ENCODE measurements around the gene VAC14. TPM values are rescaled to one million over a fixed set of nuclear protein-coding genes. Genes with fewer than 3 reads are reported as not detected.

The VAC14 gene
- polyA plus RNA-seq, 1 donor from 2014 or later = 8.6 TPM

DNA sequence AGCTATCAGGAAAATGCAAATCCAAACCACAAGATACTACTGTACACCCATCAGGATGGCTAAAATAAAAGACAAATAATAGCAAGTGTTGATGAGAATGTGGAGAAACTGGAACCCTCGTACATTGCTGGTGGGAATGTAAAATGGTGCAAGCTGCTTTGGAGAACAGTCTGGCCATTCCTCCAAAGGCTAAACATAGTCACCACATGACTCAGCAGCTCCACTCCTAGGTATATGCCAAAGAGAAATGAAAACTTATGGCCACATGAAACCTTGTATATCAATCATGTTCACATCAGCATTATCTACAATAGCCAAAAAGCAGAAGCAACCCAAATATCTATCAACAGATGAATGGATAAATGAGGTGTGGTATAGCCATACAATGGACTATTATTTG is 28.5 kb downstream of the VAC14 start:
- H3K9me2 ChIP-seq (ENCODE audit: insufficient read depth, low read length) = no peaks in the 10 kb centered on the region
- H3K9ac ChIP-seq (ENCODE audit: low read length) = no peak overlapping the region
- no peaks in the 10 kb centered on the region for H3K36me3 ChIP-seq (ENCODE audit: insufficient read depth, low read length)
- H3F3A ChIP-seq (ENCODE audit: insufficient read depth, low read length, poor library complexity, severe bottlenecking) = no peaks in the 10 kb centered on the region
- no peak overlapping the region for H2AFZ ChIP-seq (ENCODE audit: low read depth, low read length)
- no peaks in the 10 kb centered on the region for H3K27me3 ChIP-seq (ENCODE audit: insufficient read depth, low read depth, low read length)
- no peak overlapping the region for H3K4me2 ChIP-seq (ENCODE audit: low read length)
- no peaks in the 10 kb centered on the region for H3K9me3 ChIP-seq (ENCODE audit: low read length)
- H3K27ac ChIP-seq (ENCODE audit: low read length) = no peak overlapping the region
- no peak for TF ChIP-seq EP300 (conservative IDR thresholded peaks at IDR 0.05; ENCODE audit: poor library complexity, severe bottlenecking)
- no peak for TF ChIP-seq MXI1 (conservative IDR thresholded peaks at IDR 0.05; ENCODE audit: poor library complexity, severe bottlenecking)
- TF ChIP-seq, protein P1, sequence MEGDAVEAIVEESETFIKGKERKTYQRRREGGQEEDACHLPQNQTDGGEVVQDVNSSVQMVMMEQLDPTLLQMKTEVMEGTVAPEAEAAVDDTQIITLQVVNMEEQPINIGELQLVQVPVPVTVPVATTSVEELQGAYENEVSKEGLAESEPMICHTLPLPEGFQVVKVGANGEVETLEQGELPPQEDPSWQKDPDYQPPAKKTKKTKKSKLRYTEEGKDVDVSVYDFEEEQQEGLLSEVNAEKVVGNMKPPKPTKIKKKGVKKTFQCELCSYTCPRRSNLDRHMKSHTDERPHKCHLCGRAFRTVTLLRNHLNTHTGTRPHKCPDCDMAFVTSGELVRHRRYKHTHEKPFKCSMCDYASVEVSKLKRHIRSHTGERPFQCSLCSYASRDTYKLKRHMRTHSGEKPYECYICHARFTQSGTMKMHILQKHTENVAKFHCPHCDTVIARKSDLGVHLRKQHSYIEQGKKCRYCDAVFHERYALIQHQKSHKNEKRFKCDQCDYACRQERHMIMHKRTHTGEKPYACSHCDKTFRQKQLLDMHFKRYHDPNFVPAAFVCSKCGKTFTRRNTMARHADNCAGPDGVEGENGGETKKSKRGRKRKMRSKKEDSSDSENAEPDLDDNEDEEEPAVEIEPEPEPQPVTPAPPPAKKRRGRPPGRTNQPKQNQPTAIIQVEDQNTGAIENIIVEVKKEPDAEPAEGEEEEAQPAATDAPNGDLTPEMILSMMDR (IDR thresholded peaks at IDR 0.05; ENCODE audit: poor library complexity, severe bottlenecking) = no peak
- TF ChIP-seq, protein P2, sequence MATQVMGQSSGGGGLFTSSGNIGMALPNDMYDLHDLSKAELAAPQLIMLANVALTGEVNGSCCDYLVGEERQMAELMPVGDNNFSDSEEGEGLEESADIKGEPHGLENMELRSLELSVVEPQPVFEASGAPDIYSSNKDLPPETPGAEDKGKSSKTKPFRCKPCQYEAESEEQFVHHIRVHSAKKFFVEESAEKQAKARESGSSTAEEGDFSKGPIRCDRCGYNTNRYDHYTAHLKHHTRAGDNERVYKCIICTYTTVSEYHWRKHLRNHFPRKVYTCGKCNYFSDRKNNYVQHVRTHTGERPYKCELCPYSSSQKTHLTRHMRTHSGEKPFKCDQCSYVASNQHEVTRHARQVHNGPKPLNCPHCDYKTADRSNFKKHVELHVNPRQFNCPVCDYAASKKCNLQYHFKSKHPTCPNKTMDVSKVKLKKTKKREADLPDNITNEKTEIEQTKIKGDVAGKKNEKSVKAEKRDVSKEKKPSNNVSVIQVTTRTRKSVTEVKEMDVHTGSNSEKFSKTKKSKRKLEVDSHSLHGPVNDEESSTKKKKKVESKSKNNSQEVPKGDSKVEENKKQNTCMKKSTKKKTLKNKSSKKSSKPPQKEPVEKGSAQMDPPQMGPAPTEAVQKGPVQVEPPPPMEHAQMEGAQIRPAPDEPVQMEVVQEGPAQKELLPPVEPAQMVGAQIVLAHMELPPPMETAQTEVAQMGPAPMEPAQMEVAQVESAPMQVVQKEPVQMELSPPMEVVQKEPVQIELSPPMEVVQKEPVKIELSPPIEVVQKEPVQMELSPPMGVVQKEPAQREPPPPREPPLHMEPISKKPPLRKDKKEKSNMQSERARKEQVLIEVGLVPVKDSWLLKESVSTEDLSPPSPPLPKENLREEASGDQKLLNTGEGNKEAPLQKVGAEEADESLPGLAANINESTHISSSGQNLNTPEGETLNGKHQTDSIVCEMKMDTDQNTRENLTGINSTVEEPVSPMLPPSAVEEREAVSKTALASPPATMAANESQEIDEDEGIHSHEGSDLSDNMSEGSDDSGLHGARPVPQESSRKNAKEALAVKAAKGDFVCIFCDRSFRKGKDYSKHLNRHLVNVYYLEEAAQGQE (IDR thresholded peaks at IDR 0.05; ENCODE audit: borderline replicate concordance) = no peak
- TF ChIP-seq POLR2AphosphoS5 (IDR thresholded peaks at IDR 0.05) = no peak
- TF ChIP-seq RAD21 (conservative IDR thresholded peaks at IDR 0.05) = no peak
- TF ChIP-seq EZH2 (IDR thresholded peaks at IDR 0.05; ENCODE audit: borderline replicate concordance, insufficient read depth, low read length, poor library complexity, severe bottlenecking) = no peak
- no peak for TF ChIP-seq TAF1 (IDR thresholded peaks at IDR 0.05; ENCODE audit: low read depth)
- no peak for TF ChIP-seq SMC3 (conservative IDR thresholded peaks at IDR 0.05; ENCODE audit: poor library complexity)
- H3K79me2 ChIP-seq (replicated peaks; ENCODE audit: insufficient read depth, low read length) = no peaks in the 10 kb centered on the region
- no peak overlapping the region for H3K4me3 ChIP-seq (ENCODE audit: low read length)
- H4K20me1 ChIP-seq (ENCODE audit: insufficient read depth) = no peaks in the 10 kb centered on the region

DNA sequence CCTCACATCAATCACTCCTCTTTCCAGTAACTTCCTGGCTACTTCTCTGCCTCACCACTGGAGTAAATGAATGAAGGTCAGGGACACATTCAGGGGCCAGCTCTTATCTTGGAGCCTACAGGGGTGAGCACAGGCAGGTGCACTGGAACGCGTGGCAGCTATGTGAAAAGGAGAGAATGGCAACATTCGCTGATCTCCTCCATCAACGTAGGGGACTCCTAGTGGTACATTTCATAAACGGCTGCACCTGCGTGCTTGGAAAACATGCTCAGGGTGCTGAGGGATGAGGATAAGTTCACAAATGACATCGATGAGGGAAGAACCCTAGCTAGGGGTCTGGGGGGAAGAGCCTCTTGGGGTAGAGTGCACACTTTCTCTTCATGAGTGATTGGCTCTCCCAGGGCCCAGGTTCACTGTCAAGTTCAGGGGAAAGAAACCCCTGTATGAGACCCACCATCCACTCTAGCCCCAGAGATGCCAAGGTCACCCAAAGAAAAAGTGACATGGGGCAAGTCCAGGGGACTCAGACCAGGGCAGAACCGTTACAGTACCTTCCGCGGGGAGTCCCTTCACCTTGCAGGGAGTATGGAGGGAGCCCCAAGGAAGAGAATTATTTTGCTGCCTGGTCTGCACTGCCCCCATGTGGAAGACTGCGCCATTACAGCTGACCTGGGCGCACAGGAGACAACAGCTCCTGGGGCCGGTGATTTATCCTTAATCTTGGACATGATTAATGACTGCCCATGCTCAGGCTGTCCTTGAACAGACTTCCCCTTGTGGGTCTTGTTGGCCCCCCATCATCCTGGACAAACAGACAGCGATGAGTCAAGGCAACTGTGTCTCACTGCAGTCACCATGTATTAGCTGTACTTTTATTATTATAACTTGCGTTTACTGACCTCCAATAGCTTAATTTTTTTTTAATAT is 30.1 kb downstream of the VAC14 start:
- no peak overlapping the region for H3K27ac ChIP-seq (ENCODE audit: low read length)

More for the DNA sequence above, 30.1 kb downstream of the VAC14 start:
- TF ChIP-seq EZH2 (IDR thresholded peaks at IDR 0.05; ENCODE audit: borderline replicate concordance, insufficient read depth, low read length, poor library complexity, severe bottlenecking) (no peak), MXI1 (conservative IDR thresholded peaks at IDR 0.05; ENCODE audit: poor library complexity, severe bottlenecking) (peak; percentile 9), POLR2AphosphoS5 (IDR thresholded peaks at IDR 0.05) (no peak), RAD21 (conservative IDR thresholded peaks at IDR 0.05) (peak; percentile 88), SMC3 (conservative IDR thresholded peaks at IDR 0.05; ENCODE audit: poor library complexity) (peak; percentile 85), EP300 (conservative IDR thresholded peaks at IDR 0.05; ENCODE audit: poor library complexity, severe bottlenecking) (no peak), TAF1 (IDR thresholded peaks at IDR 0.05; ENCODE audit: low read depth) (no peak)
- TF ChIP-seq, protein P1 (IDR thresholded peaks at IDR 0.05; ENCODE audit: poor library complexity, severe bottlenecking) = peak; percentile 88
- TF ChIP-seq, protein P2 (IDR thresholded peaks at IDR 0.05; ENCODE audit: borderline replicate concordance) = no peak
- Histone ChIP-seq H3K27me3 (ENCODE audit: insufficient read depth, low read depth, low read length) (no peaks in the 10 kb centered on the region), H3F3A (ENCODE audit: insufficient read depth, low read length, poor library complexity, severe bottlenecking) (no peaks in the 10 kb centered on the region), H3K4me3 (ENCODE audit: low read length) (no peak overlapping the region), H3K9ac (ENCODE audit: low read length) (no peak overlapping the region), H4K20me1 (ENCODE audit: insufficient read depth) (no peaks in the 10 kb centered on the region), H3K79me2 (replicated peaks; ENCODE audit: insufficient read depth, low read length) (no peaks in the 10 kb centered on the region), H3K36me3 (ENCODE audit: insufficient read depth, low read length) (no peaks in the 10 kb centered on the region), H3K9me2 (ENCODE audit: insufficient read depth, low read length) (no peaks in the 10 kb centered on the region), H3K9me3 (ENCODE audit: low read length) (no peaks in the 10 kb centered on the region), H2AFZ (ENCODE audit: low read depth, low read length) (no peak overlapping the region), H3K4me2 (ENCODE audit: low read length) (no peak overlapping the region)
